DND-41 (cell line): ENCODE measurements around the gene ACOT9.
"Not testable (repeated sequence)": the region's sequence is repeated elsewhere in the genome, so short reads cannot be mapped to it uniquely, and the experiment has no call there.

Source experiments
- ATAC-seq: fragments of 200-7000 bp; cut with Tn5 transposase; 3 replicates; pipeline ENCODE4 v1.9.1; 2021; ENCODE audit warnings: low read depth; ENCODE audit not compliant: insufficient read depth
- DNase-seq: peaks from one replicate; pipeline ENCODE4 v3.0.0-alpha.2; 2020
- H2AFZ ChIP-seq: 2 replicates; pipeline ENCODE4 v1.6.0; 2012; ENCODE audit warnings: low read depth, low read length
- H3K27ac ChIP-seq: 2 replicates; pipeline ENCODE4 v1.5.1; 2012; ENCODE audit warnings: low read length, inconsistent platforms
- H3K27me3 ChIP-seq: fragments of 200-600 bp; sonication (generic); 2 replicates; pipeline ENCODE4 v1.6.0; 2012; ENCODE audit warnings: low read length, mild to moderate bottlenecking, inconsistent platforms; ENCODE audit not compliant: insufficient read depth, poor library complexity
- H3K36me3 ChIP-seq: 2 replicates; pipeline ENCODE4 v1.5.1; 2012; ENCODE audit warnings: low read length, inconsistent platforms; ENCODE audit not compliant: insufficient read depth
- H3K4me1 ChIP-seq: 2 replicates; pipeline ENCODE4 v1.5.1; 2012; ENCODE audit warnings: mild to moderate bottlenecking, low read length; ENCODE audit not compliant: insufficient read depth
- H3K4me2 ChIP-seq: 2 replicates; pipeline ENCODE4 v1.6.0; 2012; ENCODE audit warnings: mild to moderate bottlenecking, moderate library complexity, low read length, inconsistent platforms; ENCODE audit not compliant: insufficient read depth
- H3K4me3 ChIP-seq, 2 experiments: fragments of 200-600 bp in 1 of 2; shearing (Covaris generic) in 1 of 2; 2 replicates each; pipeline ENCODE4 v1.5.1; 2012 to 2016; ENCODE audit warnings: inconsistent platforms in 2 of 2, low read length in 2 of 2, mild to moderate bottlenecking in 2 of 2, low read depth in 1 of 2, moderate library complexity in 1 of 2
- H3K79me2 ChIP-seq: 2 replicates; pipeline ENCODE4 v1.6.0; 2012; ENCODE audit warnings: low read length, inconsistent platforms; ENCODE audit not compliant: insufficient read depth
- H3K9ac ChIP-seq: 2 replicates; pipeline ENCODE4 v1.6.0; 2012; ENCODE audit warnings: low read depth, mild to moderate bottlenecking, inconsistent platforms, low read length, moderate library complexity
- H3K9me3 ChIP-seq: 2 replicates; pipeline ENCODE4 v1.5.1; 2012; ENCODE audit warnings: low read length, moderate library complexity, mild to moderate bottlenecking, inconsistent platforms; ENCODE audit not compliant: insufficient read depth, severe bottlenecking
- H4K20me1 ChIP-seq: 2 replicates; pipeline ENCODE4 v1.6.0; 2012; ENCODE audit warnings: low read length; ENCODE audit not compliant: insufficient read depth
- CTCF ChIP-seq: IDR thresholded peaks from 2 replicates; pipeline ENCODE4 v1.5.1; 2012; ENCODE audit warnings: borderline replicate concordance, low read length, moderate library complexity, mild to moderate bottlenecking; ENCODE audit not compliant: poor library complexity, severe bottlenecking; ENCODE audit errors: extremely low read depth
- EZH2 ChIP-seq: IDR thresholded peaks from 3 replicates; pipeline ENCODE4 v1.6.1; 2012; ENCODE audit warnings: borderline replicate concordance, low read depth, mild to moderate bottlenecking, moderate library complexity, low read length, inconsistent platforms; ENCODE audit not compliant: severe bottlenecking

The ACOT9 gene

GRCh38 chrX:23660766-23661132 is 82.3 kb downstream of the ACOT9 start:
- Histone ChIP-seq H4K20me1 (no peaks in the 10 kb centered on the region), H3K79me2 (no peaks in the 10 kb centered on the region), H3K9ac (no peak overlapping the region), H2AFZ (no peak overlapping the region), H3K9me3 (no peaks in the 10 kb centered on the region), H3K36me3 (no peaks in the 10 kb centered on the region), H3K4me1 (no peaks in the 10 kb centered on the region), H3K4me3 (no peak overlapping the region), H3K27me3 (no peaks in the 10 kb centered on the region), H3K4me2 (no peak overlapping the region), H3K27ac (no peak overlapping the region)
- DNase-seq (no peak), ATAC-seq (no peak)
- no peak for TF ChIP-seq CTCF
- TF ChIP-seq EZH2, result no peak

GRCh38 chrX:23660083-23660765 is 82.9 kb downstream of the ACOT9 start:
- not testable (repeated sequence) for H3K27ac ChIP-seq, H3K4me3 ChIP-seq, H3K9me3 ChIP-seq, H4K20me1 ChIP-seq, H2AFZ ChIP-seq, H3K27me3 ChIP-seq, H3K36me3 ChIP-seq, DNase-seq, H3K4me1 ChIP-seq, H3K9ac ChIP-seq, H3K79me2 ChIP-seq, H3K4me2 ChIP-seq, ATAC-seq

GRCh38 chrX:23659339-23659738 is 83.7 kb downstream of the ACOT9 start:
- no peak for DNase-seq
- Histone ChIP-seq H3K4me1 (no peaks in the 10 kb centered on the region), H3K36me3 (no peaks in the 10 kb centered on the region), H3K4me3 (no peak overlapping the region), H3K79me2 (no peaks in the 10 kb centered on the region), H2AFZ (no peak overlapping the region), H3K9me3 (no peaks in the 10 kb centered on the region), H3K27me3 (no peaks in the 10 kb centered on the region), H4K20me1 (no peaks in the 10 kb centered on the region), H3K27ac (no peak overlapping the region), H3K4me2 (no peak overlapping the region), H3K9ac (no peak overlapping the region)
- no peak for ATAC-seq
- no peak for TF ChIP-seq EZH2
- TF ChIP-seq CTCF, result no peak

- TF ChIP-seq CTCF, result no peak
- TF ChIP-seq EZH2, result no peak
- Histone ChIP-seq H3K9ac (no peak overlapping the region), H4K20me1 (no peaks in the 10 kb centered on the region), H3K79me2 (no peaks in the 10 kb centered on the region), H3K27me3 (no peaks in the 10 kb centered on the region), H3K4me3 (no peak overlapping the region), H3K4me1 (no peaks in the 10 kb centered on the region), H3K27ac (no peak overlapping the region), H3K4me2 (no peak overlapping the region), H3K36me3 (no peaks in the 10 kb centered on the region), H2AFZ (no peak overlapping the region), H3K9me3 (no peaks in the 10 kb centered on the region)
- ATAC-seq (no peak), DNase-seq (no peak)
Observed at GRCh38 chrX:23656684-23657083, 86.4 kb downstream of the ACOT9 start.
